GM12874 (cell line): ENCODE data around the gene RETN.

Experiments
- TF ChIP-seq, protein P1 (sequence below): IDR thresholded peaks from 2 replicates; pipeline ENCODE4 v1.5.1; 2011; ENCODE audit warnings: low read depth, mild to moderate bottlenecking, control low read depth, low read length, moderate library complexity; ENCODE audit not compliant: insufficient read depth

The RETN gene

DNA sequence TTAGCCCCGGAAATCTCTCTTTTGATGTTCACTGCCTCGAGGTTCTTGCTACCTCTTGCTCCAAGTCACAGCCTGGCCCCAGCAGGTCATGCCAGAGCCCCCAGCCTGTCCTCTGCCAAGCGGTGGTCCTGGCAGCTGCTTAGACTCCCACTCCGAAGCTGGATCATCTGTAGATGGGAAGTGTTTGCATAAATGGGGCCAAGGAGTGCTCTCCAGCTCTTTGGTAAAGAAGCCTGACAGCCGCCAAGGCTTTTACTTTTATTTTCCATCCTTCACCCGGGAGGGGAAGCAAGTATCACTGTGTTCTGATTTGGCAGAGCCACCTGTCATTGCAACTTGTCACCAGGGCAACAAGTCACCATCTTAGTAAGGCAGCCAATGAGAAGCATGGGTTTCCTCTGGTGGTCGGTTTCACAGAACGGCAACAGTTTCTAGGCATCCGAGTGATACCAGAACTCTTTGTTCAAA is 10.6 kb upstream of the RETN start:
- TF ChIP-seq, protein P1, sequence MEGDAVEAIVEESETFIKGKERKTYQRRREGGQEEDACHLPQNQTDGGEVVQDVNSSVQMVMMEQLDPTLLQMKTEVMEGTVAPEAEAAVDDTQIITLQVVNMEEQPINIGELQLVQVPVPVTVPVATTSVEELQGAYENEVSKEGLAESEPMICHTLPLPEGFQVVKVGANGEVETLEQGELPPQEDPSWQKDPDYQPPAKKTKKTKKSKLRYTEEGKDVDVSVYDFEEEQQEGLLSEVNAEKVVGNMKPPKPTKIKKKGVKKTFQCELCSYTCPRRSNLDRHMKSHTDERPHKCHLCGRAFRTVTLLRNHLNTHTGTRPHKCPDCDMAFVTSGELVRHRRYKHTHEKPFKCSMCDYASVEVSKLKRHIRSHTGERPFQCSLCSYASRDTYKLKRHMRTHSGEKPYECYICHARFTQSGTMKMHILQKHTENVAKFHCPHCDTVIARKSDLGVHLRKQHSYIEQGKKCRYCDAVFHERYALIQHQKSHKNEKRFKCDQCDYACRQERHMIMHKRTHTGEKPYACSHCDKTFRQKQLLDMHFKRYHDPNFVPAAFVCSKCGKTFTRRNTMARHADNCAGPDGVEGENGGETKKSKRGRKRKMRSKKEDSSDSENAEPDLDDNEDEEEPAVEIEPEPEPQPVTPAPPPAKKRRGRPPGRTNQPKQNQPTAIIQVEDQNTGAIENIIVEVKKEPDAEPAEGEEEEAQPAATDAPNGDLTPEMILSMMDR = no peak

DNA sequence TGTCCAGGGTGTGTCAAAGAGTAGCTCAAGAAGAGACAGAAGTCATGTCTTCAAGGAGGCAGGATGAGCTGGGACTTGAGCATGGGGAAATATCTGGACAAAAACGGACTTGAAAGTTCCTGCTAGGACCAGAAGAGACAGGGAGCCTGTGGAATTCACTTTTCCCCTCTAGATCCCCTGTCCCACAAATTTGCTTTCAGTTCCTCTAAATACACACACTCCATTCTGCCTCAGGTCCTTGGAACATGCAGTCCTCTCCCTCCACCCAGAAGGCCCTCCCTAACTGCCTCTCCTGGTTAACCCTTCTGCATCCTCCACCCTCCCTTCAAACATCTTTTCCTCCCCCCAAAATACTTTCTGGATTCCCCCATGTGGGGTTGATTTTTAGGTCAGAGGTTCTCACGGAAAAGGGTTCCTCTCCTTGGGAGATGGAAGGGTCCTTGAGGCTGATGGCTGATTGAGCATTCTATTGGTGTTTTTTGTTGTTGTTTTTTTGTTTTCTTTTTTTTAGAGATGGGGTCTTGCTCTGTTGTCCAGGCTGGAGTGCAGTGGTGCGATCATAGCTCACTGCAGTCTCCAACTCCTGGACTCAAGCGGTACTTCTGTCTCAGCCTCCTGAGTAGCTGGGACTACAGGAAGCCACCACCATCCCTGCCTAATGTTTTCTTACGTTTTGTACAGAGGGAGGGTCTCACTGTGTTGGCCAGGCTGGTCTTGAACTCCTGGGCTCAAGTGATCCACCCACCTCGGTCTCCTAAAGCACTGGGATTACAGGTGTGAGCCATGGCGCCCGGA is 6.9 kb upstream of the RETN start:
- TF ChIP-seq, protein P1 = no peak

DNA sequence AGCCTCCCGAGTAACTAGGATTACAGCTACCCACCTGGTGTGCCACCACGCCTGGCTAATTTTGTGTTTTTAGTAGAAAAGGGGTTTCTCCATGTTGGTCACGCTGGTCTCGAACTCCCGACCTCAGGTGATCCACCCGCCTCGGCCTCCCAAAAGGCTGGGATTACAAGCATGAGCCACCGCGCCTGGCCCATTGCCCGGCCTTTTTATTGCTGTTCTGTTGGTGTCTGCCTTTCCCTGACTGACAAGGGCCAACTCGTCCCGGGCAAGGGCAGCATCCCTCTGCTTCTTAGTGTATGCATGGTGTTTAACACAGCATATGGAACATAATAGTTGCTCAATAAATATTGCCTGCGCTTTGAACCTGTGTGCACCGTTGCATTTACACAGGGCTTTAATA is 6.2 kb upstream of the RETN start:
- TF ChIP-seq, protein P1 = no peak

DNA sequence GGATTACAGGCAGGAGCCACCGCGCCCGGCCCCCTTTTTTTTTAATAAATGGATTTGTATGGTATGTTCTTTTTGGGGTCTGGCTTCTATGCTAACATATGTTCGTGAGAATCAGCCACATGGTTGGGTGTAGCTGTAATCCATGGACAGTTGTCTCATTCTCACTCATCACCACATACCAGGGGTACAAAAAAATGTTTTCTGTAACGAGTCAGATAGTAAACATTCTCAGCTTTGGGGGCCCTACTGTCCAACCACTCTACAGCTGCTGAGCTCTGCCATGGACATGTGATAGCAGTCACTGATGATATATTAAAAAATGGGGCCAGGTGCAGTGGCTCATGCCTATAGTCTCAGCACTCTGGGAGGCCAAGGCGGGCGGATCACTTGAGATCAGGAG is 5.1 kb upstream of the RETN start:
- TF ChIP-seq, protein P1 = no peak

DNA sequence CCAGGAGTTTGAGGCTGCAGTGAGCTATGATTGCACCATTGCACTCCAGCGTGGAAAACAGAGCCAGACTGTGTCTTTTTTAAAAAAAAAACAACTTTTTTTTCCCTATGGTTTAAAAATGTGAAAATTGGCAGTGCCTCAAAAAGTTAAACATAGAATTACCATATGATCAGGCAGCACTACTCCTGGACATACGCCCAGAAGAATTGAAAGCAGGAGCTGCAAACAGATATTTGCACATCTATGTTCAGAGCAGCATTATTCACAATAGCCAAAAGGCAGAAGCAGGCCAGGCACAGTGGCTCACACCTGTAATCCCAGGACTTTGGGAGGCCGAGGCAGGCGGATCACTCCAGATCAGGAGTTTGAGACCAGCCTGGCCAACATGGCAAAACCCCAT is 3.8 kb upstream of the RETN start:
- TF ChIP-seq, protein P1 = no peak

DNA sequence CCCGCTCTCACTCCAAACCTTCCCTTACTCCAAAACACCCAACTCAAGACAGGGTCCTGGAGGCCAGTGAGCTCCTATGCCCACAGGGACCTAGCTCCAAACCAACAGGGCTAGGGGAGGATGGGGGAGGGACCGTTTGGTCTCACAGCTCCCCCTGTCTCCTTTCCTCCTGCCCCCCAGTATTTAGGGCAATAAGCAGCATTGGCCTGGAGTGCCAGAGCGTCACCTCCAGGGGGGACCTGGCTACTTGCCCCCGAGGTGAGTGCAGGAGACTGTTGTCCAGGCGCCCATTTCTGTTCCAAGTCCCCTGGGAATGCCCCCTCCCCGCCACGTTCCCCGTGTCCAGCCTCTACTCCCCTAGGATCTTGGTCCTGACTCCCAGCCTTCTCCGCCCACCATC is 792 bp downstream of the RETN start:
- TF ChIP-seq, protein P1 = no peak

DNA sequence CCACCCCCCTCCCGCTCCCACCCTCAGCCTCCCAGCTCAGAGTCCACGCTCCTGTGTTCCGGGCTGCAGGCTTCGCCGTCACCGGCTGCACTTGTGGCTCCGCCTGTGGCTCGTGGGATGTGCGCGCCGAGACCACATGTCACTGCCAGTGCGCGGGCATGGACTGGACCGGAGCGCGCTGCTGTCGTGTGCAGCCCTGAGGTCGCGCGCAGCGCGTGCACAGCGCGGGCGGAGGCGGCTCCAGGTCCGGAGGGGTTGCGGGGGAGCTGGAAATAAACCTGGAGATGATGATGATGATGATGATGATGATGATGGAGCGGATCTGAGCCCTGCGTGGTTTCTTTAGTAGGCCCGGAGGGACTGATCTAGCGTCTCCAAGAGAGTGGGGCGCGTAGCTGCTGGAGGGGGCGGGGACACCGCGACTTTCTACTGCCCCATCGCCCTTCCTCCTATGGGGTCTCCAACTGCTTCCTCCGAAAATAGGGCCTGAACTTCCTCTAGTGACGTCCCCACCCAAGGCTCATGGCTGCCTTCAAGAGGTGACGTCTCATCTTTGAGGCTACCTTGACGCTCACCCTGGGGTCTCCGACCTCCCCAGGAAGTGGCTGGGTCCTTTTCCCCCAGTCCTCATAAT is 1.4 kb downstream of the RETN start:
- TF ChIP-seq, protein P1 = no peak
